Esophagus squamous epithelium (tissue), 5 donors: Measurements from ENCODE around the gene KCNK4. TPM values are rescaled to one million over a fixed set of nuclear protein-coding genes. Genes with fewer than 3 reads are reported as not detected.
"Not testable (repeated sequence)": the region's sequence is repeated elsewhere in the genome, so short reads cannot be mapped to it uniquely, and the experiment has no call there.

Source experiments
- DNase-seq: peaks from one replicate; lab custom pipeline; 2025; lab: John Stamatoyannopoulos, UW
- H3K27ac ChIP-seq, 4 donors: fragments of 200-600 bp; sonication (generic); one replicate each; pipeline ENCODE4 v1.5.1; 2016 to 2019; ENCODE audit warnings: mild to moderate bottlenecking in 1 of 4
- H3K27me3 ChIP-seq, 4 donors: fragments of 200-600 bp; sonication (generic); 1 replicate in 3 of 4; 2 replicates in 1 of 4; pipeline versions ENCODE4 v1.5.1 to v1.6.0; 2017 to 2021; ENCODE audit warnings: antibody characterized with exemption in 1 of 4
- H3K36me3 ChIP-seq, 3 donors: fragments of 200-600 bp; sonication (generic); one replicate each; pipeline ENCODE4 v1.5.1; 2016 to 2019
- H3K4me1 ChIP-seq, 3 donors: fragments of 200-600 bp; sonication (generic); one replicate each; pipeline ENCODE4 v1.5.1; 2017 to 2019
- H3K4me3 ChIP-seq, 4 donors: fragments of 200-600 bp; sonication (generic); 1 replicate in 3 of 4; 2 replicates in 1 of 4; pipeline ENCODE4 v1.5.1; 2016 to 2019; ENCODE audit warnings: mild to moderate bottlenecking in 2 of 4, moderate library complexity in 1 of 4
- H3K9me3 ChIP-seq, 3 donors: fragments of 200-600 bp; sonication (generic); one replicate each; pipeline ENCODE4 v1.5.1; 2016 to 2019
- POLR2A ChIP-seq, 4 donors: fragments of 450-650 bp; IDR thresholded peaks; one replicate each; pipeline ENCODE4 v1.6.1; 2017; ENCODE audit warnings: antibody characterized with exemption in 4 of 4, mild to moderate bottlenecking in 4 of 4, moderate library complexity in 3 of 4
- WGBS, 2 donors: methylation state at CpG; one replicate each; pipeline ENCODE4 v1.1.5; 2018; 5-methylcytosine and 5-hydroxymethylcytosine counted together
- intact Hi-C: fragments of 100-400 bp; cut with DNase I; formaldehyde crosslinking; loops from one replicate; pipeline ENCODE4 v1.15.0; 2022
- total RNA-seq, 4 donors: library from RNA; depleted of rRNA; stranded (reverse); fragments of >200 nt; gene quantifications; one replicate each; pipeline ENCODE4 v1.1.0, GENCODE V29; 2016
- TF ChIP-seq, protein P1 (sequence below), 6 experiments: fragments of 450-650 bp in 4 of 6; fragments of 200-600 bp in 2 of 6; sonication (generic) in 2 of 6; IDR thresholded peaks; one replicate each; pipeline ENCODE4 v1.5.1; 2016 to 2019; ENCODE audit warnings: antibody characterized with exemption in 6 of 6, mild to moderate bottlenecking in 4 of 6, moderate library complexity in 4 of 6
- donor health status: DM: yes; HTN: yes; CAD: no.

Gene KCNK4
- total RNA-seq, 4 donors from 2014 or later = not detected

DNA sequence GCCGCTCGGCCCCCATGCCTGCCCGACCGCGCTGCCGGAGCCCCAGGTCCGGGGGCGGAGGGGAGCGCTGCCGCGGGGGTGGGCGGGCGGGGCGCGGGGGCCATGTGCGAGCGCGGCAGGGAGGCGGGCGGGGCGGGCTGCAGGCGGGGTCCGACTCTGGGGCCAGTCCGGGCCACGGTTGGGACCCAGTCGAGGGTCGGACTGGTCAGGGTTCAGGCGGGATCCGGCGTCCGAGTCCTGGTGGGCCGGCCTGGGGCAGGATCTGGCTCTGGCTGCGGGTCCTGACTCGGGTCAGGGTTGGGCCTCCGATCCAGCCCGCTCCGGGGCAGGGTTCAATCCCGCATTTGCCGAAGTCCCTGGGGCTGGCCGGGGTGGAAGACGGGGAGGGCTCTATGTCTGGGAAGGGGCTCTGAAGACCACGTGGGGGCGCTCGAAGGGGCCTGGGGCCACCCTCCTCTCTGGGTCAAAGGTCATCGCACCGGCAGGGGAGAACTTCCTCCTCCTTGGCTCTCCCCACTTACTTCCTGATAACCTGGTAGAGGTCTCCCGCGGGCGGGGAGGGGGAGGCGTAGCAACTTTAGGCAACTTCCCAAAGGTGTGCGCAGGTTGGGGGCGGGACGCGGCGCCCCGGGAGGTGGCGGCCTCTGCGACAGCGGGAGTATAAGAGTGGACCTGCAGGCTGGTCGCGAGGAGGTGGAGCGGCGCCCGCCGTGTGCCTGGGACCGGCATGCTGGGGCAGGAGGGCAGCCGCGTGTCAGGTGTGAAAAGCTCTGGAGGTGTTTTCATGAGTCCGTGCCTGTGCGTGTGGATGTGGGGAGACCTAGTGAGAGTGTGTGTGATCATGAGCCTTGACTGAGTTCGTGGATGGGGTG, 14.8 kb downstream of the KCNK4 start:
- Histone ChIP-seq H3K27ac (peak overlapping the region; percentile 92 to 97 (median 94)), H3K27me3 (peaks cover 0 to 21% (median 0%) of the 10 kb centered on the region in 4 donors), H3K4me1 (peaks cover 25 to 64% (median 28%) of the 10 kb centered on the region in 3 donors), H3K9me3 (no peaks in the 10 kb centered on the region), H3K4me3 (peak overlapping the region; percentile 71 to 86 (median 74)), H3K36me3 (peaks cover 0 to 24% (median 0%) of the 10 kb centered on the region in 3 donors)
- peak in 1 of 4 donors; percentile 49 for TF ChIP-seq POLR2A (IDR thresholded peaks at IDR 0.05)
- TF ChIP-seq, protein P1, sequence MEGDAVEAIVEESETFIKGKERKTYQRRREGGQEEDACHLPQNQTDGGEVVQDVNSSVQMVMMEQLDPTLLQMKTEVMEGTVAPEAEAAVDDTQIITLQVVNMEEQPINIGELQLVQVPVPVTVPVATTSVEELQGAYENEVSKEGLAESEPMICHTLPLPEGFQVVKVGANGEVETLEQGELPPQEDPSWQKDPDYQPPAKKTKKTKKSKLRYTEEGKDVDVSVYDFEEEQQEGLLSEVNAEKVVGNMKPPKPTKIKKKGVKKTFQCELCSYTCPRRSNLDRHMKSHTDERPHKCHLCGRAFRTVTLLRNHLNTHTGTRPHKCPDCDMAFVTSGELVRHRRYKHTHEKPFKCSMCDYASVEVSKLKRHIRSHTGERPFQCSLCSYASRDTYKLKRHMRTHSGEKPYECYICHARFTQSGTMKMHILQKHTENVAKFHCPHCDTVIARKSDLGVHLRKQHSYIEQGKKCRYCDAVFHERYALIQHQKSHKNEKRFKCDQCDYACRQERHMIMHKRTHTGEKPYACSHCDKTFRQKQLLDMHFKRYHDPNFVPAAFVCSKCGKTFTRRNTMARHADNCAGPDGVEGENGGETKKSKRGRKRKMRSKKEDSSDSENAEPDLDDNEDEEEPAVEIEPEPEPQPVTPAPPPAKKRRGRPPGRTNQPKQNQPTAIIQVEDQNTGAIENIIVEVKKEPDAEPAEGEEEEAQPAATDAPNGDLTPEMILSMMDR (IDR thresholded peaks at IDR 0.05) = peak in 1 of 6 experiments; percentile 18
- intact Hi-C loops = no loop called here
- peak; percentile 52 for DNase-seq
- 0 to 7% methylated on average over 6 to 16 of the region's 71 CpGs for WGBS, 2 donors

DNA sequence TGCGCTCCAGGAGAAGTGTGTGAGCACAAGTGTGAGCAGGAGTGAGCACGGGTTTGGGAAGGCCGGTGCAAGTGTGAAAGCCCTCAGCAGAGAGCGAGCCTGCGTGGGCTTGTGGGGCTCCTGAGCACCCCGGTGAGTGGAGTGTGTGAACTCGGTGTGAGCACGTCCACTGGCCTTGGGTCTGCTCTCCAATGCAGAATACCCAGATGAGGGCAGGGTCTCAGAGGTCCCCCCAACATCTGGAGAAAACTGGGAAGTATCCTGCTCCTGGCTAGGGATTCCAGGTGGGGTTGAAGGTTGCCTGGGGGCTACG, 15.4 kb downstream of the KCNK4 start:
- no peak for DNase-seq
- H3K27ac ChIP-seq = peak overlapping the region; percentile 92 to 97 (median 94)
- no peak for TF ChIP-seq POLR2A (IDR thresholded peaks at IDR 0.05)
- TF ChIP-seq, protein P1 (IDR thresholded peaks at IDR 0.05) = no peak
- H3K9me3 ChIP-seq = no peaks in the 10 kb centered on the region
- H3K36me3 ChIP-seq = peaks cover 0 to 24% (median 0%) of the 10 kb centered on the region in 3 donors
- peak overlapping the region; percentile 71 to 86 (median 74) for H3K4me3 ChIP-seq
- intact Hi-C loops = no loop called here
- H3K27me3 ChIP-seq = peaks cover 0 to 15% (median 0%) of the 10 kb centered on the region in 4 donors
- 10 to 14% methylated on average over 7 to 8 of the region's 9 CpGs for WGBS, 2 donors
- H3K4me1 ChIP-seq = peaks cover 30 to 64% (median 30%) of the 10 kb centered on the region in 3 donors

DNA sequence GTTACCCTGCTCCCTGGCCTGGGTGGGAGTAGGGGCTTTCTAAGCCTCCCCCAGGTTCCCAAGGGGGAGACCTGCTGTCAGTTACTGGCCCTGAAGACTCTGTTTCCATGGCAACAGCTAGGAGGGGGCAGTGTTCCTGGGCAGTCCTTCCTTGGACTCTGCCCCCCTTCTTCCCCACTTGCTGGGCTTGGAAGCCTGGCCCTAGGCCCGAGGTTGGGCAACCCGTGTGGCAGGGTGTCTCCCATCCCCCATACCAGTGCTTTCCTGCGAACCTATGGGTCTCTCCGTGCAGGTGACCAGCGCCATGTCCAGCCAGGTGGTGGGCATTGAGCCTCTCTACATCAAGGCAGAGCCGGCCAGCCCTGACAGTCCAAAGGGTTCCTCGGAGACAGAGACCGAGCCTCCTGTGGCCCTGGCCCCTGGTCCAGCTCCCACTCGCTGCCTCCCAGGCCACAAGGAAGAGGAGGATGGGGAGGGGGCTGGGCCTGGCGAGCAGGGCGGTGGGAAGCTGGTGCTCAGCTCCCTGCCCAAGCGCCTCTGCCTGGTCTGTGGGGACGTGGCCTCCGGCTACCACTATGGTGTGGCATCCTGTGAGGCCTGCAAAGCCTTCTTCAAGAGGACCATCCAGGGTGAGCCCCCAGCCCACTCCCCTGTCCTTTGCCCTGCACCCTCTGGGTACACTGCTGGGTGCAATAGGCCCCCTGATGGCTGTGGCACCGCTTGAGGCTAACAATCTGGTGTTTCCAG, 15.9 kb downstream of the KCNK4 start:
- Histone ChIP-seq H3K9me3 (no peaks in the 10 kb centered on the region), H3K27me3 (peaks cover 0 to 10% (median 0%) of the 10 kb centered on the region in 4 donors), H3K27ac (peak overlapping the region; percentile 92 to 97 (median 94)), H3K4me3 (peak overlapping the region; percentile 71 to 86 (median 74)), H3K36me3 (peaks cover 0 to 24% (median 0%) of the 10 kb centered on the region in 3 donors), H3K4me1 (peaks cover 30 to 66% (median 32%) of the 10 kb centered on the region in 3 donors)
- intact Hi-C loops = no loop called here
- DNase-seq = no peak
- no peak for TF ChIP-seq POLR2A (IDR thresholded peaks at IDR 0.05)
- TF ChIP-seq, protein P1 (IDR thresholded peaks at IDR 0.05) = no peak
- 52 to 83% methylated on average over 1 to 7 of the region's 15 CpGs for WGBS, 2 donors

DNA sequence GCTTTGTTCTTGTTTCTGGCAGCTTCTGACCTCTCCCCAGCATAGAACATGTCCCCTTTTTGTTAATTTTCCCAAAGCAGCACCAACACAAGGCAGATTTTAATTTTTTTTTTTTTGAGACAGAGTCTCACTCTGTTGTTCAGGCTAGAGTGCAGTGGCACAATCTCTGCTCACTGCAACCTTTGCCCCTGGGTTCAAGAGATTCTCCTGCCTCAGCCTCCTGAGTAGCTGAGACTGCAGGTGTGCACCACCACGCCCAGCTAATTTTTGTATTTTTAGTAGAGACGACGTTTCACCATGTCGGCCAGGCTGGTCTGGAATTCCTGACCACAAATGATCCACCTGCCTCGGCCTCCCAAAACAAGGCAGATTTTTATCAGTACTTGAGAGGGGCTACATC, 16.7 kb downstream of the KCNK4 start:
- intact Hi-C loops, H3K9me3 ChIP-seq: not testable (repeated sequence)
- 76 to 90% methylated on average over 4 of the region's 5 CpGs for WGBS, 2 donors

DNA sequence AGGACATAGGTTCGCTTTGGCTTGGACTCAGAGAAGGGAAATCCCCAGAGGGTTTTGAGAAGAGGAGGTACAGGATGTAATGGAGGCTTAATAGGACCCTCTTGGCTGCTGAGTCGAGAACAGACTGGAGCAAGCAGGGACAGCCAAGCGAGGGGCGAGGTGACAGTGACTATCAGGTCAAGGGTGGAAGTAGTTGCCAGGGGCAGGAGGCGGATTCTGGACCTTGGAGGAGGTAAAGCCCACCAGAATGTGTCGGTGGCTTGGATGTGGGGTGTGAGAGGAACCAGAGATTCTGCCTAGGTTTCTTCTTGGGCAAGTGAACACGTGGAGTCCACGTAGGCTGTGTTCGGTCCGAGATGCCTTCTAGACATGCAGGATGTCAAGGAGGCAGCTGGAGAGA, 21.8 kb downstream of the KCNK4 start:
- no peaks in the 10 kb centered on the region for H3K9me3 ChIP-seq
- H3K4me1 ChIP-seq = peaks cover 31 to 79% (median 45%) of the 10 kb centered on the region in 3 donors
- TF ChIP-seq, protein P1 (IDR thresholded peaks at IDR 0.05) = no peak
- TF ChIP-seq POLR2A (IDR thresholded peaks at IDR 0.05) = no peak
- DNase-seq = no peak
- intact Hi-C loops = no loop called here
- H3K27me3 ChIP-seq = no peaks in the 10 kb centered on the region
- H3K4me3 ChIP-seq = no peak overlapping the region
- H3K36me3 ChIP-seq = peaks cover 7 to 44% (median 26%) of the 10 kb centered on the region in 3 donors
- WGBS, 2 donors = 49 to 68% methylated on average over 10 of the region's 10 CpGs
- H3K27ac ChIP-seq = peak overlapping the region; percentile 48 to 83 (median 74)

More for the DNA sequence above, 16.7 kb downstream of the KCNK4 start:
- not testable (repeated sequence) for H3K4me3 ChIP-seq, DNase-seq, H3K27me3 ChIP-seq
- Histone ChIP-seq H3K27ac (peak overlapping the region in 1 of 4 donors; percentile 95), H3K4me1 (peaks cover 32 to 73% (median 39%) of the 10 kb centered on the region in 3 donors), H3K36me3 (peaks cover 0 to 24% (median 0%) of the 10 kb centered on the region in 3 donors)
